ENCODE measurements around the gene CARD11.

CARD11 gene

GRCh38 chr7:2979951-2980350 is 63.7 kb downstream of the CARD11 start:
- no peak for DNase-seq

GRCh38 chr7:2979201-2979631 is 64.5 kb downstream of the CARD11 start:
- no peak for DNase-seq

- DNase-seq: no peak
These were observed 65.3 kb downstream of the CARD11 start for GRCh38 chr7:2978408-2978807.

- DNase-seq: no peak
These were observed 67.8 kb downstream of the CARD11 start for GRCh38 chr7:2975821-2976371.

- DNase-seq: no peak
These were observed 69.4 kb downstream of the CARD11 start for GRCh38 chr7:2974093-2974819.

DNA sequence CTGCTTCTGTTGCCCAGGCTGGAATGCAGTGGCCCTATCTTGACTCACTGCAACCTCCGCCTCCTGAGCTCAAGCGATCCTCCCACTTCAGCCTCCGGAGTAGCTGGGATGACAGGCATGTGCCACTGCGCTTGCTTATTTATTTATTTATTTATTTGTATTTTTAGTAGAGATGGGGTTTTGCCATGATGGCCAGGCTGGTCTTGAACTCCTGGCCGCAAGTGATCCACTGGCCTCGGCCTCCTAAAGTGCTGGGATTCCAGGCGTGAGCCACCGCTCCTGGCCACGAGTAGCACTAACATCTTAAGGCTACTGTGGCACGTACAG is 70.9 kb downstream of the CARD11 start:
- no peak for DNase-seq

DNA sequence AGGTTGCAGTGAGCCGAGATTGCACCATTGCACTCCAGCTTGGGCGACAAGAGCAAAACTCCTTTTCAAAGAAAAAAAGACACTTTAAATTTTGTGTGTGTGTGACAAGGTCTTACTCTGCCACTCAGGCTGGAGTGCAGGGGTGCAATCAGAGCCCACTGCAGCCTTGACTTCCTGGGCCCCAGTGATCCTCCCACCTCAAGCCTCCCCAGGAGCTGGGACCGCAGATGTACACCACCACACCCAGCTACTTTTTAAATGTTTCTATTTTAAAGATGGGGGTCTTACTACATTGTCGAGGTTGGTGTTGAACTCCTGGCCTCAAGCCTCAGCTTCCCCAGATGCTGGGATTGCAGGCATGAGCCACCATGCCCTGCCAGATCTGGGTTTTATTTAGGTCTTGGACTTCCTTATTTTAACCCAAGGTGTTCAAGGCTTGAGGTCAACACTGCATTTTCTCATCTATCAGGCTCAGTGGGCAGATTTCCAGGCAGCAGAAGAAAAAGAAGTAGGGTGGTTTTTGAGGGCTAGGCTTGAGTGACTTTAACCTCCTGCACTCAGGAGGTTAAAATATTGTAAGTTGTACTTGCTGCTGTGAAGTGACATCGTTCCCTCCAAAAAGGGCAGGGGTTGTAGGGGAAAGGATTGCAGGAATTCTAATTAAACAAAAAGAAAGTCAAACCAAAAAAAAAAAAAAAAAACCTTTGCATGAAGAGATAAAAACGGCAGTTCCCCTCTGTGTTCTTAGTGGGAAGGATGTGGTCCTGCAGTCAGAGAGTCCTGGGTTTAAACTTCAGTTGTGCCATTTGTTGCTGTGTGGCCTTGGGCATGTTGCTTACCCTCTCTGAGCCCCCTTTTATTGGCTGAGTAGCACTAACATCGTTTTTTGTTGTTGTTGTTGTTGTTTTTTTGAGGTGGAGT is 71.5 kb downstream of the CARD11 start:
- DNase-seq: no peak

- no peak for DNase-seq
These were observed 72.8 kb downstream of the CARD11 start for GRCh38 chr7:2970861-2971260.

- DNase-seq: no peak
These were observed 73.4 kb downstream of the CARD11 start for GRCh38 chr7:2970307-2970664.

DNA sequence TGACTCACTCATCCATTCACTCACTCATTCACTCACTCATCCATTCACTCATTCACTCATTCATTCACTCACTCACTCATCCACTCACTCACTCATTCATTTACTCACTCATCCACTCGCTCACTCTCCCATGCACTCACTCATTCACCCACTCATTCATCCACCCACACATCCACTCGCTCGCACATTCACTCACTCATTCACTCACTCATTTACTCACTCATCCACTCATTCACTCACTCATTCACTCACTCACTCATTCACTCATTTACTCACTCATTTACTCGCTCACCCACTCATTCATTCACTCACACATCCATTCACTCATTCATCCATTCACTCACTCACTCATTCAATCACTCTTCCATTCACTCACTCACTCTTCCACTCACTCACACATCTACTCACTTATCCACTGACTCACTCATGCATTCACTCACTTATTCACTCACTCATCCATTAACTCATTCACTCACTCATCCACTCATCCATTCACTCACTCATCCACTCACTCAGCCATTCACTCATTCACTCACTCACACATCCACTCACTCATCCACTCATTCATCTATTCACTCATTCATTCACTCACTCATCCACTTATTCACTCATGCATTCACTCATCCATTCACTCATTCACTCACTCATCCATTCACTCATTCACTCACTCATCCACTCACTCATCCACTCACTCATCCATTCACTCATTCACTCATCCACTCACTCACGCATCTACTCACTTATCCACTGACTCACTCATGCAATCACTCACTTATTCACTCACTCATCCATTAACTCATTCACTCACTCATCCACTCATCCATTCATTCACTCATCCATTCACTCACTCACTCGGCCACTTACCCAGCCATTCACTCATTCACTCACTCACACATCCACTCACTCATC is 74.0 kb downstream of the CARD11 start:
- DNase-seq: no peak

DNA sequence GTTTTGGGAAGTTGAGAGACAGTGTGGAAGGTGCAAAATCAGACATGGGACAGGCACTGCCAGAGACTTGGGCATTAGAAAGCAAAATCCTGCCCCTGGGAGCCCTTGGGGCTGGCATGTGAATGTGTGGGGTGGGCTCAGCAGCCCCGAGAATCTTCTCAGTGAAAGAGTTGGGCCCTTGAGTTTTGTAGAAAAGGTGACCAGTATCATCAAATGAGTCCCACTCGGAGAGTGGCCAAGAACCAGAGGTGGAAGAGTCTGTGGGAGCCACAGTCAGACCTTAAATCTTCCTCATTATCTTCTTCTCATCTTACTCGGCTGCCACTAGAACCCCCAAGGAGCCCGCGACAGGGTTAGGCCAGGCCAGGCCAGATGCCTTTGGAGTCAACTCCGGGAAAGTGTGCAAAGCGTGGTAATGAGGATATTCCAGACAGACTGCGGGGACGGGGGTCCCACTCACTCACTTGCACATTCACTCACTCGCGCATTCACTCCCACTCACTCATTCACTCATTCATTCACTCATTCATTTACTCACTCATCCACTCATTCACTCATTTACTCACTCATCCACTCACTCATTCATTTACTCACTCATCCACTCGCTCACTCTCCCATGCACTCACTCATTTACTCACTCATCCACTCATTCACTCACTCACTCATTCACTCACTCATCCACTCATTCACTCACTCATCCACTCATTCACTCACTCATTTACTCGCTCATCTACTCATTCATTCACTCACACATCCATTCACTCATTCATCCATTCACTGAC is 74.9 kb downstream of the CARD11 start:
- DNase-seq: no peak

- DNase-seq: no peak
These were observed 75.5 kb downstream of the CARD11 start for GRCh38 chr7:2968176-2968575.

- DNase-seq: no peak
These were observed 76.0 kb downstream of the CARD11 start for GRCh38 chr7:2967705-2968104.

- DNase-seq: no peak
These were observed 76.4 kb downstream of the CARD11 start for GRCh38 chr7:2967253-2967652.

GRCh38 chr7:2966466-2967078 is 77.1 kb downstream of the CARD11 start:
- DNase-seq: no peak

GRCh38 chr7:2965745-2966270 is 77.9 kb downstream of the CARD11 start:
- no peak for DNase-seq

DNA sequence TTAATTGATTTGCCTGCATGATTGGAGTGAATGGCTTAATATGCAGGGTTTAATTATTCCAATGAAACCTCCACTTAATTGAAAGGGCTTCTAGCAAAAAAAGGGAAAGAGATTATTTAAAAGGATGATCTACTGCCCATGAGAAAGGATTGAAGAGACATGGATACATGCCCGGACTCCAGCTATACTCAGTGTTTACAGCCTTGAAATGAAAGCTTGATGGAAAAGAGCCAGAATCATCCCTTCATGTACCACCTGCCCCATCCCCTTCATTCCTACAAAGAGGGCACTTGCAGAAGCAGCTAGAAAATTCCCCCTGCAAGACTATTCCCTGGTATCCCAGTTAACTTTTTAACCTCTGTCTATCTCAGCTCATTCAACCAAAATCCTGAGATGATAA is 78.4 kb downstream of the CARD11 start:
- no peak for DNase-seq

GRCh38 chr7:2964208-2964607 is 79.5 kb downstream of the CARD11 start:
- no peak for DNase-seq

GRCh38 chr7:2962865-2963264 is 80.8 kb downstream of the CARD11 start:
- DNase-seq: no peak

- DNase-seq: no peak
These were observed 83.7 kb downstream of the CARD11 start for GRCh38 chr7:2959828-2960599.

Measured in AML-193 (cell line).